Stimulated activated naive B cell treated with anti-CD40 and anti-IgM and Interleukin-4, amounts not matched to agents 10 μg/mL and 1 μg/mL and 100 μg/mL, for 72 hours (primary cell): ENCODE results near the gene TAS2R43.
"Not testable (repeated sequence)": the region's sequence is repeated elsewhere in the genome, so short reads cannot be mapped to it uniquely, and the experiment has no call there.

Experiments used
- ATAC-seq, 2 donors: fragments of 150-1000 bp; cut with Tn5 transposase; replicated peaks; 2 replicates each; pipeline ENCODE4 v1.10.0; 2021; ENCODE audit warnings: moderate library complexity in 1 of 2
- DNase-seq: peaks from one replicate; pipeline ENCODE4 v3.0.0; 2021
- H3K27ac Mint-ChIP-seq: one replicate; pipeline ENCODE4 v1.8.0; 2022; ENCODE audit warnings: mild to moderate bottlenecking, mixed read lengths
- H3K27me3 Mint-ChIP-seq, 2 donors: one replicate each; pipeline ENCODE4 v1.8.0; 2022; ENCODE audit warnings: mixed read lengths in 2 of 2
- H3K36me3 Mint-ChIP-seq, 2 donors: one replicate each; pipeline ENCODE4 v1.8.0; 2022; ENCODE audit warnings: mixed read lengths in 2 of 2, mild to moderate bottlenecking in 1 of 2
- H3K4me1 Mint-ChIP-seq, 2 donors: one replicate each; pipeline ENCODE4 v1.8.0; 2022; ENCODE audit warnings: mixed read lengths in 2 of 2, mild to moderate bottlenecking in 1 of 2
- H3K4me3 Mint-ChIP-seq, 2 donors: one replicate each; pipeline ENCODE4 v1.8.0; 2022; ENCODE audit warnings: mild to moderate bottlenecking in 2 of 2, mixed read lengths in 2 of 2, moderate library complexity in 1 of 2
- H3K9me3 Mint-ChIP-seq, 2 donors: one replicate each; pipeline ENCODE4 v1.8.0; 2022; ENCODE audit warnings: mixed read lengths in 2 of 2, mild to moderate bottlenecking in 1 of 2

TAS2R43 gene

GRCh38 chr12:11085419-11085818, 6.7 kb downstream of the TAS2R43 start:
- Mint-ChIP-seq H3K9me3 (peaks cover 5 to 6% of the 10 kb centered on the region in 2 donors), H3K36me3 (peaks cover 13 to 17% of the 10 kb centered on the region in 2 donors), H3K27ac (peak overlapping the region; percentile 79), H3K4me1 (no peaks in the 10 kb centered on the region), H3K27me3 (no peaks in the 10 kb centered on the region), H3K4me3 (no peak overlapping the region)
- DNase-seq, result no peak
- peak; percentile 79 to 94 for ATAC-seq

GRCh38 chr12:11081987-11082386, 10.1 kb downstream of the TAS2R43 start:
- Mint-ChIP-seq H3K27ac (no peak overlapping the region), H3K36me3 (peaks cover 17 to 28% of the 10 kb centered on the region in 2 donors), H3K4me1 (no peaks in the 10 kb centered on the region), H3K9me3 (peaks cover 5 to 8% of the 10 kb centered on the region in 2 donors), H3K27me3 (no peaks in the 10 kb centered on the region), H3K4me3 (no peak overlapping the region)
- ATAC-seq (no peak), DNase-seq (no peak)

- H3K9me3 Mint-ChIP-seq, result peaks cover 5% of the 10 kb centered on the region in 2 donors
- no peak overlapping the region for H3K4me3 Mint-ChIP-seq
- DNase-seq (no peak), ATAC-seq (no peak)
- no peak overlapping the region for H3K27ac Mint-ChIP-seq
- H3K27me3 Mint-ChIP-seq, result no peaks in the 10 kb centered on the region
- H3K36me3 Mint-ChIP-seq, result peaks cover 15 to 25% of the 10 kb centered on the region in 2 donors
- peaks cover 0 to 6% of the 10 kb centered on the region in 2 donors for H3K4me1 Mint-ChIP-seq
Measured at GRCh38 chr12:11078246-11078645, 13.9 kb downstream of the TAS2R43 start.

- no peak for DNase-seq
Measured at GRCh38 chr12:11075642-11076041, 16.5 kb downstream of the TAS2R43 start.

GRCh38 chr12:11071414-11071813, 20.7 kb downstream of the TAS2R43 start:
- H3K9me3 Mint-ChIP-seq, result peaks cover 0 to 2% of the 10 kb centered on the region in 2 donors
- H3K4me1 Mint-ChIP-seq, result peaks cover 11 to 15% of the 10 kb centered on the region in 2 donors
- DNase-seq (no peak), ATAC-seq (no peak)
- H3K27me3 Mint-ChIP-seq, result no peaks in the 10 kb centered on the region
- no peak overlapping the region for H3K27ac Mint-ChIP-seq
- peaks cover 11 to 36% of the 10 kb centered on the region in 2 donors for H3K36me3 Mint-ChIP-seq
- no peak overlapping the region for H3K4me3 Mint-ChIP-seq

More at GRCh38 chr12:11075642-11076041, 16.5 kb downstream of the TAS2R43 start:
- H3K36me3 Mint-ChIP-seq, result peaks cover 11 to 30% of the 10 kb centered on the region in 2 donors
- no peak overlapping the region for H3K4me3 Mint-ChIP-seq
- no peak overlapping the region for H3K27ac Mint-ChIP-seq
- peaks cover 0 to 3% of the 10 kb centered on the region in 2 donors for H3K9me3 Mint-ChIP-seq
- H3K4me1 Mint-ChIP-seq, result peaks cover under 1 to 8% of the 10 kb centered on the region in 2 donors
- ATAC-seq, result peak in 1 of 2 donors; percentile 14
- H3K27me3 Mint-ChIP-seq, result no peaks in the 10 kb centered on the region

GRCh38 chr12:11070999-11071398, 21.1 kb downstream of the TAS2R43 start:
- Mint-ChIP-seq H3K9me3 (peaks cover 0 to 2% of the 10 kb centered on the region in 2 donors), H3K27me3 (no peaks in the 10 kb centered on the region), H3K27ac (no peak overlapping the region), H3K36me3 (peaks cover 11 to 37% of the 10 kb centered on the region in 2 donors), H3K4me1 (peaks cover 11 to 15% of the 10 kb centered on the region in 2 donors), H3K4me3 (no peak overlapping the region)
- no peak for ATAC-seq
- no peak for DNase-seq

GRCh38 chr12:11069854-11070365, 22.2 kb downstream of the TAS2R43 start:
- DNase-seq, result no peak
- Mint-ChIP-seq H3K4me3 (no peak overlapping the region), H3K9me3 (peaks cover 0 to 2% of the 10 kb centered on the region in 2 donors), H3K36me3 (peaks cover 11 to 47% of the 10 kb centered on the region in 2 donors), H3K27ac (no peak overlapping the region), H3K27me3 (no peaks in the 10 kb centered on the region), H3K4me1 (peaks cover 11 to 12% of the 10 kb centered on the region in 2 donors)
- ATAC-seq, result no peak

- peaks cover 12 to 17% of the 10 kb centered on the region in 2 donors for H3K4me1 Mint-ChIP-seq
- H3K4me3 Mint-ChIP-seq, result no peak overlapping the region
- peaks cover 7 to 39% of the 10 kb centered on the region in 2 donors for H3K36me3 Mint-ChIP-seq
- H3K9me3 Mint-ChIP-seq, result peaks cover 0 to 2% of the 10 kb centered on the region in 2 donors
- no peak overlapping the region for H3K27ac Mint-ChIP-seq
- DNase-seq, result no peak
- no peak for ATAC-seq
- no peaks in the 10 kb centered on the region for H3K27me3 Mint-ChIP-seq
Measured at GRCh38 chr12:11067514-11067913, 24.6 kb downstream of the TAS2R43 start.

GRCh38 chr12:11062194-11062593, 29.9 kb downstream of the TAS2R43 start, which contains the start of gene TAS2R46:
Gene TAS2R46 (minus strand): TSS chr12:11062294. CDS start chr12:11062294, 0 bp downstream.
- H3K9me3 Mint-ChIP-seq, ATAC-seq, H3K27me3 Mint-ChIP-seq, H3K4me3 Mint-ChIP-seq, H3K27ac Mint-ChIP-seq, DNase-seq: not testable (repeated sequence)
- peaks cover under 1 to 15% of the 10 kb centered on the region in 2 donors for H3K36me3 Mint-ChIP-seq
- peaks cover 6 to 20% of the 10 kb centered on the region in 2 donors for H3K4me1 Mint-ChIP-seq

- H3K4me1 Mint-ChIP-seq, result peaks cover 6 to 20% of the 10 kb centered on the region in 2 donors
- peaks cover 0 to 2% of the 10 kb centered on the region in 2 donors for H3K9me3 Mint-ChIP-seq
- ATAC-seq (no peak), DNase-seq (no peak)
- no peaks in the 10 kb centered on the region for H3K27me3 Mint-ChIP-seq
- no peak overlapping the region for H3K4me3 Mint-ChIP-seq
- no peak overlapping the region for H3K27ac Mint-ChIP-seq
- peaks cover 11 to 17% of the 10 kb centered on the region in 2 donors for H3K36me3 Mint-ChIP-seq
Measured at GRCh38 chr12:11059784-11060183, 32.3 kb downstream of the TAS2R43 start.

- no peak overlapping the region for H3K27ac Mint-ChIP-seq
- no peak for DNase-seq
- ATAC-seq, result no peak
- peaks cover 11 to 17% of the 10 kb centered on the region in 2 donors for H3K36me3 Mint-ChIP-seq
- peaks cover 0 to 2% of the 10 kb centered on the region in 2 donors for H3K9me3 Mint-ChIP-seq
- H3K4me3 Mint-ChIP-seq, result no peak overlapping the region
- H3K27me3 Mint-ChIP-seq, result no peaks in the 10 kb centered on the region
- peaks cover 6 to 20% of the 10 kb centered on the region in 2 donors for H3K4me1 Mint-ChIP-seq
Measured at GRCh38 chr12:11059041-11059440, 33.1 kb downstream of the TAS2R43 start.

GRCh38 chr12:11055306-11055705, 36.8 kb downstream of the TAS2R43 start:
- no peak for ATAC-seq
- Mint-ChIP-seq H3K36me3 (peaks cover 23 to 34% of the 10 kb centered on the region in 2 donors), H3K4me3 (no peak overlapping the region), H3K9me3 (peaks cover 8 to 10% of the 10 kb centered on the region in 2 donors), H3K27me3 (no peaks in the 10 kb centered on the region), H3K4me1 (no peaks in the 10 kb centered on the region), H3K27ac (no peak overlapping the region)
- no peak for DNase-seq

GRCh38 chr12:11049806-11050531, 42.1 kb downstream of the TAS2R43 start:
- H3K4me1 Mint-ChIP-seq, H3K9me3 Mint-ChIP-seq, DNase-seq, ATAC-seq, H3K27ac Mint-ChIP-seq, H3K27me3 Mint-ChIP-seq, H3K4me3 Mint-ChIP-seq: not testable (repeated sequence)
- H3K36me3 Mint-ChIP-seq, result peaks cover 23 to 51% of the 10 kb centered on the region in 2 donors

GRCh38 chr12:11041366-11041765, 50.7 kb downstream of the TAS2R43 start:
- ATAC-seq, H3K9me3 Mint-ChIP-seq, H3K4me1 Mint-ChIP-seq, H3K27me3 Mint-ChIP-seq, H3K4me3 Mint-ChIP-seq, DNase-seq, H3K27ac Mint-ChIP-seq: not testable (repeated sequence)
- H3K36me3 Mint-ChIP-seq, result peaks cover 41 to 54% of the 10 kb centered on the region in 2 donors
